Keratinocyte (primary cell): ENCODE measurements around the gene RNPC3. TPM values are rescaled to one million over a fixed set of nuclear protein-coding genes. Genes with fewer than 3 reads are reported as not detected.

Source experiments
- DNase-seq: peaks from one replicate; pipeline ENCODE4 v3.0.0-alpha.2; 2011; ENCODE audit warnings: low read depth, missing footprints, low spot score
- FAIRE-seq: peaks from 2 replicates; lab custom pipeline; 2011; peaks lifted over from hg19 to GRCh38; lab: Jason Lieb, UNC
- H2AFZ ChIP-seq: 2 replicates; pipeline ENCODE4 v1.6.0; 2012; ENCODE audit warnings: low read length, control low read depth, inconsistent platforms; ENCODE audit not compliant: control insufficient read depth
- H3K27ac ChIP-seq: 2 replicates; pipeline ENCODE4 v1.5.1; 2011; ENCODE audit warnings: low read length; ENCODE audit not compliant: control insufficient read depth, insufficient read depth
- H3K27me3 ChIP-seq: 3 replicates; pipeline ENCODE4 v1.6.0; 2011; ENCODE audit warnings: low read length; ENCODE audit not compliant: control insufficient read depth, insufficient read depth; ENCODE audit errors: extremely low read depth
- H3K36me3 ChIP-seq, 2 experiments: 2 replicates in 1 of 2; 3 replicates in 1 of 2; pipeline ENCODE4 v1.5.1; 2011; ENCODE audit warnings: low read length in 2 of 2, mild to moderate bottlenecking in 1 of 2; ENCODE audit not compliant: control insufficient read depth in 2 of 2, insufficient read depth in 2 of 2; ENCODE audit errors: extremely low read depth in 1 of 2
- H3K4me1 ChIP-seq: 3 replicates; pipeline ENCODE4 v1.5.1; 2011; ENCODE audit warnings: low read length; ENCODE audit not compliant: control insufficient read depth, insufficient read depth; ENCODE audit errors: extremely low read depth
- H3K4me2 ChIP-seq: 3 replicates; pipeline ENCODE4 v1.6.0; 2011; ENCODE audit warnings: low read depth, low read length; ENCODE audit not compliant: control insufficient read depth, insufficient read depth; ENCODE audit errors: extremely low read depth
- H3K4me3 ChIP-seq, 3 experiments: fragments of 200-600 bp in 1 of 3; sonication (generic) in 1 of 3; 2 replicates in 2 of 3; 3 replicates in 1 of 3; pipeline ENCODE4 v1.5.1; 2011 to 2016; ENCODE audit warnings: low read length in 3 of 3, mild to moderate bottlenecking in 3 of 3, control low read depth in 2 of 3, inconsistent platforms in 1 of 3, low read depth in 1 of 3, mixed read lengths in 1 of 3, mixed run types in 1 of 3, moderate library complexity in 1 of 3; ENCODE audit not compliant: control insufficient read depth in 2 of 3, insufficient read depth in 2 of 3; ENCODE audit errors: extremely low read depth in 1 of 3
- H3K79me2 ChIP-seq: 2 replicates; pipeline ENCODE4 v1.6.0; 2012; ENCODE audit warnings: low read length; ENCODE audit not compliant: control insufficient read depth, insufficient read depth
- H3K9ac ChIP-seq: 3 replicates; pipeline ENCODE4 v1.6.0; 2011; ENCODE audit warnings: low read length; ENCODE audit not compliant: control insufficient read depth, insufficient read depth; ENCODE audit errors: extremely low read depth
- H3K9me1 ChIP-seq: 3 replicates; pipeline ENCODE4 v1.6.0; 2011; ENCODE audit warnings: low read length; ENCODE audit not compliant: control insufficient read depth, insufficient read depth; ENCODE audit errors: extremely low read depth
- H3K9me3 ChIP-seq: 2 replicates; pipeline ENCODE4 v1.5.1; 2012; ENCODE audit warnings: low read depth, low read length; ENCODE audit not compliant: control insufficient read depth
- H4K20me1 ChIP-seq: 3 replicates; pipeline ENCODE4 v1.6.0; 2011; ENCODE audit warnings: low read length; ENCODE audit not compliant: control insufficient read depth, insufficient read depth; ENCODE audit errors: extremely low read depth
- EZH2 ChIP-seq: IDR thresholded peaks from one replicate; pipeline ENCODE4 v1.6.1; 2012; ENCODE audit warnings: inconsistent platforms, mild to moderate bottlenecking, low read length, moderate library complexity
- dilution Hi-C: fragments of 300-500 bp; cut with MboI; formaldehyde crosslinking; loops from one replicate; pipeline ENCODE4 v1.7.0; 2020; ENCODE audit warnings: low sequenced_read_pairs; ENCODE audit not compliant: extremely low pct_ligation_motif_present
- polyA plus RNA-seq, 5 experiments: library from polyadenylated mRNA; depleted of rRNA in 3 of 5; stranded (reverse) in 3 of 5; stranded (forward) in 1 of 5; unstranded in 1 of 5; fragments of >200 nt; gene quantifications; 1 replicate in 1 of 5; 2 replicates in 3 of 5; 3 replicates in 1 of 5; pipeline versions ENCODE4 v1.2.1 to v1.2.3, GENCODE V29; 2011 to 2012; ENCODE audit warnings: missing spikeins in 2 of 5, low read depth in 1 of 5, low replicate concordance in 1 of 5
- TF ChIP-seq, protein P1 (sequence below), 3 experiments: IDR thresholded peaks in 1 of 3; conservative IDR thresholded peaks in 1 of 3; optimal IDR thresholded peaks in 1 of 3; 2 replicates in 2 of 3; 3 replicates in 1 of 3; pipeline versions ENCODE3 to v1.5.1; 2011; ENCODE audit warnings: low read length in 3 of 3, mild to moderate bottlenecking in 3 of 3, moderate library complexity in 2 of 3, control low read depth in 1 of 3, inconsistent platforms in 1 of 3; ENCODE audit not compliant: insufficient read depth in 2 of 3; ENCODE audit errors: extremely low read depth in 1 of 3

RNPC3 gene
- polyA plus RNA-seq, 1 donor (not counting 4 experiments of a cell fraction or from before 2014, with no cell fraction given), result 19.6 TPM

GRCh38 chr1:103509250-103509649, 16.2 kb upstream of the RNPC3 start:
- no peak overlapping the region for H3K9ac ChIP-seq
- H3K36me3 ChIP-seq, result no peaks in the 10 kb centered on the region
- no peak for DNase-seq
- no peaks in the 10 kb centered on the region for H3K79me2 ChIP-seq
- H2AFZ ChIP-seq, result no peak overlapping the region
- dilution Hi-C loops, result no loop called here
- H3K4me1 ChIP-seq, result no peaks in the 10 kb centered on the region
- H3K9me3 ChIP-seq, result no peaks in the 10 kb centered on the region
- H3K4me3 ChIP-seq, result no peak overlapping the region
- TF ChIP-seq EZH2, result no peak
- TF ChIP-seq, protein P1, sequence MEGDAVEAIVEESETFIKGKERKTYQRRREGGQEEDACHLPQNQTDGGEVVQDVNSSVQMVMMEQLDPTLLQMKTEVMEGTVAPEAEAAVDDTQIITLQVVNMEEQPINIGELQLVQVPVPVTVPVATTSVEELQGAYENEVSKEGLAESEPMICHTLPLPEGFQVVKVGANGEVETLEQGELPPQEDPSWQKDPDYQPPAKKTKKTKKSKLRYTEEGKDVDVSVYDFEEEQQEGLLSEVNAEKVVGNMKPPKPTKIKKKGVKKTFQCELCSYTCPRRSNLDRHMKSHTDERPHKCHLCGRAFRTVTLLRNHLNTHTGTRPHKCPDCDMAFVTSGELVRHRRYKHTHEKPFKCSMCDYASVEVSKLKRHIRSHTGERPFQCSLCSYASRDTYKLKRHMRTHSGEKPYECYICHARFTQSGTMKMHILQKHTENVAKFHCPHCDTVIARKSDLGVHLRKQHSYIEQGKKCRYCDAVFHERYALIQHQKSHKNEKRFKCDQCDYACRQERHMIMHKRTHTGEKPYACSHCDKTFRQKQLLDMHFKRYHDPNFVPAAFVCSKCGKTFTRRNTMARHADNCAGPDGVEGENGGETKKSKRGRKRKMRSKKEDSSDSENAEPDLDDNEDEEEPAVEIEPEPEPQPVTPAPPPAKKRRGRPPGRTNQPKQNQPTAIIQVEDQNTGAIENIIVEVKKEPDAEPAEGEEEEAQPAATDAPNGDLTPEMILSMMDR (optimal IDR thresholded peaks at IDR 0.05 in 1 of 3, IDR thresholded peaks at IDR 0.05 in 1 of 3, conservative IDR thresholded peaks at IDR 0.05 in 1 of 3; ENCODE audit: extremely low read depth in 1 of 3, insufficient read depth in 2 of 3, low read length in 3 of 3), result no peak
- H3K9me1 ChIP-seq, result no peaks in the 10 kb centered on the region
- H3K27ac ChIP-seq, result no peak overlapping the region
- H4K20me1 ChIP-seq, result no peaks in the 10 kb centered on the region
- no peak for FAIRE-seq
- H3K4me2 ChIP-seq, result no peak overlapping the region
- no peaks in the 10 kb centered on the region for H3K27me3 ChIP-seq

- Histone ChIP-seq H3K9me3 (no peaks in the 10 kb centered on the region), H4K20me1 (no peaks in the 10 kb centered on the region), H3K36me3 (no peaks in the 10 kb centered on the region), H3K79me2 (no peaks in the 10 kb centered on the region), H3K27ac (no peak overlapping the region), H2AFZ (no peak overlapping the region), H3K4me2 (no peak overlapping the region), H3K4me3 (no peak overlapping the region), H3K4me1 (peaks cover 17% of the 10 kb centered on the region), H3K9me1 (no peaks in the 10 kb centered on the region), H3K9ac (no peak overlapping the region), H3K27me3 (no peaks in the 10 kb centered on the region)
- dilution Hi-C loops, result no loop called here
- FAIRE-seq (no peak), DNase-seq (no peak)
- TF ChIP-seq EZH2, result no peak
- TF ChIP-seq, protein P1 (optimal IDR thresholded peaks at IDR 0.05 in 1 of 3, IDR thresholded peaks at IDR 0.05 in 1 of 3, conservative IDR thresholded peaks at IDR 0.05 in 1 of 3; ENCODE audit: extremely low read depth in 1 of 3, insufficient read depth in 2 of 3, low read length in 3 of 3), result no peak
Measured at GRCh38 chr1:103513711-103514110, 11.8 kb upstream of the RNPC3 start.
